ENCODE measurements around the gene DPF1.

Gene DPF1

GRCh38 chr19:38221421-38221820 lies 2.6 kb downstream of the DPF1 start:
- no peak for DNase-seq (ENCODE audit: low read depth)

- no peak for DNase-seq (ENCODE audit: low read depth)
These were observed 4.8 kb downstream of the DPF1 start for GRCh38 chr19:38219221-38219620.

DNA sequence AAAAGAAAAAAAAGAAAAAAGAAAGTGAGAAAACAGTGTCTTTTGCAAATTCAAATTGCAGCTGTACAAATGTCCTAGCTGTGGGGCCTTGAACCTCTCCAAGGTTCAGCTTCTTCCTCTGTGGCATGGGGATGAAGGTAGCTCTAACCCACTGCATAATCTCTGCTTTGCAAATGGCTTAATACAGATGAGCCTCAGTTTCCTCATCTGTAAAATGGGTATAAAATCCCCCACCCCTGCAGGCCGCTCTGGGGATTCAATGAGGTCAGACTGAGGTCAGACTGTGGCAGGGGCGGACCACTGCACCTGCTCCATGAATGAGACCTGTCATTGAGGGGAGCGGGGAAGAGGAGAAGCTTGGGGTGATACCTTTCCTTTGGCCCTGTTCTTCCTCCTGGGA lies 5.8 kb downstream of the DPF1 start:
- DNase-seq (ENCODE audit: low read depth) = no peak

- no peak for DNase-seq (ENCODE audit: low read depth)
These were observed 7.0 kb downstream of the DPF1 start for GRCh38 chr19:38216785-38217641.

DNA sequence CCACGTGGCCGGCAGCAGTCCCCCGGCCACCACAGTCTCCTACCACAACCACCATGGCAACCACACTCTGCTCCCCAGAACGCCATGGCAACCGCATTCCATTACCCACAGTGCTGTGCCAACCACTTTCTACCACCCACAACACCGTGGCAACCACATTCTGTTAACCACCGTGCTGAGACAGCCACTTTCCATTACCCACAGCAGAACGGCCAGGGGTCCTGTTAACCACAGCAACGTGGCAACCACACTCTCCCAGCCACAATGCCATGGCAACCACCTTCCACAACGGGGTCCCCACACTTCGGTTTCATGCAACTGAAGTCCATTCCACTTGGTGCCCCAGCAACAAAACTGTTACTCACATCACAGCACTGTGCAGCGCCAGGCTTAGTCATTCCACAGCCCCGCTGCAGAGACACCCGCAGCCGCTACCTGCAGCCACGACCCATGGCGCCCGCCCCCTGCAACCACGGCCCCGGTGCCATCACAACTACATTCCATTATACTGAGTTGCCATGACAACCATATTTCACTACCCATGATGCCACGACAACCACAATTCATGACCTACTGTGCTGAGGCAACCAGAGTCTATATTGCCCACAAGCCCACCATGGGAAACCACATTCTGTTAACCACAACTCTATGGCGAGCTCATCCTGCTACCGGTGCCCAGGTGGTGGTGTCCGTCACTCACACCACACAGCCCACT lies 10.0 kb downstream of the DPF1 start:
- DNase-seq (ENCODE audit: low read depth) = no peak

DNA sequence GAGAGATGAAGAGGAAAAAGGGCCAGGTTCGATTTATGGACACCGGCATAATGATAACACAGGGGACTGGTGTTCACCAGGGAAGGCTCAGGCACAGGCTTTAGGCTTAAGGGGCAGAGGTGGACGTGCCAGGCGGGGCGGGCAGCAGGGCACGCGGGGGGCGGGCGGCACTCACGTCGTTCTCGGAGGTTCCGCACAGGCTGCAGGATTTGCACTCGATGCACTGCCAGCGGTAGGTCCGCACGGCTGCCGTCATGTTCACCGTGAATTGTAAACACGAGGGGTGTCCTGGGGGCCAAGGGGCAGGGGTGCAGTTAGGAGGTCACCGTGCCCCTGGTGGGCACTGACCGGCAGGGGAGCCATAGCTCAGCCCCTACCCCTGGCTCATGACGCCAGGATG lies 10.6 kb downstream of the DPF1 start:
- DNase-seq (ENCODE audit: low read depth) = no peak

- DNase-seq (ENCODE audit: low read depth) = no peak
These were observed 12.3 kb downstream of the DPF1 start for GRCh38 chr19:38211766-38212165.

DNA sequence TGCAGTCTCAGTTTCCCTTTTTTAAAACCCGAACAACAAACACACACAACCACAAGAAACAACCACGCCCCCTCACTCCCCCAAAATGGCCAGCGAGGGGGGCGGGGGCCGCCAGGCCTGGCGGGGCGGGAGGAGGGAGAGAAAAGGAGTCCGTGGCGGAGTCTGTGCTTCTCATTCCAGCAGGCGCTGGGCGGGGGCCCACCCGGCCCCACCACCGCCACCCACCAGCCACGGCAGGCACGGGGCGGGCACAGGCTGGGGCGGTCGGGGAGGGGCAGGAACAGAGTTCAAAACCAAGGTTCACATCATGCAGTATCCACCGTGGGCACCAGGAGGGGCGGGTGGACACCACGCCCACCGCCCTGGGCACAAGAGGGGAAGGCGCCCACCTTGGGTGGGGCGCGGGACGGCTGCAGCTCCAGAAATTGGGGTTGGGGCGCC lies 12.9 kb downstream of the DPF1 start:
- no peak for DNase-seq (ENCODE audit: low read depth)

DNA sequence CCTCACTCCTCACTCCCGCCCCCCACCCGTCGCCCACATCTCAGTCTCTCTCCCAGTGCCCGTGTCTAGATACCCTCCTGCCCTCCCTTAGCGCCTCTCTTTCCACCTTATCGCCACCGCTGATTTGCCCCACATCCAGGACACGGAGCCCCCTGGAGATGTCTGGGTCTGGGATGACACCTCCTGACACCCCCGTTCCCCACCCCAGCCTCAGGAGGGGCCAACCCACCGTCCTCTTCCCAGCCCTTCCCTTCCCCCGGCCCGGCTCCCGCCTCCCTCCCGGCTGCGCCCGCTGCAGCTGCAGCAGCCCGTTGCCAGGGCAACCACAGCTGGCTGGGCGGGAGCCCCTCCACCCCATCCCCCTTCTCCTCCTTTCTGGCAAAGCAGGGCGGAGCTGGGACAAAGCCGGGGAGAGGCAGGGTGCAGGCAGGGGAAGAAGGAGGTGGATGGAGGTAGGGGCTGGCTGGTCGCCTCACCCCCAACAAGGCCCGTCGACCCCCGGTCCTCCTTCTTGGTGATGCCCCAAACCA lies 13.5 kb downstream of the DPF1 start:
- no peak for DNase-seq (ENCODE audit: low read depth)

- no peak for DNase-seq (ENCODE audit: low read depth)
These were observed 14.2 kb downstream of the DPF1 start for GRCh38 chr19:38209671-38210457.

DNA sequence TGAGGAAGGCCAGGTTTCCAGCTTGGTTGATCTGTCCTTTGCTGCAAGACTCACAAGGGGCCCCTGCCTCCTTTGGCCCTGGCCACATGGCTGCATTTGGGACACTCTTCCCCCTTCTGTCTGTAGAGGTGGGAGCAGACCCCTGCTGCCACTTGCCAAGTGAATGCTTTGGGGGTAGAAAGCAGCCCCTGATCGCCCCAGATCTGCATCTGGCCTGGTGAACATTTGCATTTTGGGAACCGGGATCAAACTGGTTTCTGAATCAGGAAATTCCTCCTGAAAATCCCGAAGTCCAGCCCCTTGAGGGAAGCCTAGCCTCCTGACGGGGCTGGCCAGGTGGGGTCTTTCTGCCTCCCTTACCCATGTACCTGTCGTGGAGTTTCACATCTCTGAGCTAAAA lies 14.9 kb downstream of the DPF1 start:
- DNase-seq (ENCODE audit: low read depth) = no peak

- DNase-seq (ENCODE audit: low read depth) = no peak
These were observed 15.5 kb downstream of the DPF1 start for GRCh38 chr19:38208571-38208970.

DNA sequence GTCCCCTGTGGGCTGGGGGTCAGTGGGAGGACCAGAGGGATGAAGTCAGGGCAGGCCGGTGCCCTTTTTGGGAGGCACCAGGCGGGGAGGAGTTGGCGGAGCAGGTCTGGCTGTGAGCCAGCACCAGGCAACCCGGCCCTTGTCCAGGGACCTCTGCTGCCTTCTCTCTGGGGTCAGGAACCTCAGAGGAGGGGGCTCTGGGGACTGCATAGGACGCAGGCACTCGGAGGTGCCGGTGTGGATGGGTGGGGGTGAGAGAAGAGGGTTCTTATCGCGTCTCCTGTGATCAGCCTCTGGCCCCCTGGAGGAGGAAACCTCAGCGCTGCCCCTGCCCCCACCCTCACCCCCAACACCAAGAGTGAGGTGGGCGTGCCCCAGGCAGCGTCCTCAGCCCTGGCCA lies 16.5 kb downstream of the DPF1 start:
- no peak for DNase-seq (ENCODE audit: low read depth)

DNA sequence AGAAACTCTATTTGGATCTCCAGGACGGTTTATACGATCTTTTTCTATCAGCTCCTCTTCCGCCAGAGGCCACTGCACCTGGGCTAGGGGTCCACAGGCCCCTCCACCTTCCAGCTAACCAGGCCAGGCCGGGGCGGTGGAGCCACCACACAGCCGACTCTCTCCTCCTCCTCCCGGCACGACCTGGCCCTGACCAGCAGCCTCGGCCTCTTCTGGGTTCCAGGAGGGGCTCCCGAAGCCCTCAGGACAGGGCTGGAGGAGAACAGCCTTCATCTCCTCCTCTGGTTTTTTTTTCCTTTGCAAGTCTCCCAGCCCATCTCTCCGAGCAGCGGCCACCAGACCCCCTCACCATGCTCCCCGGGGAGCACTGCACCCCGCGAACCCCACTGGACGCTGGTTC lies 17.1 kb downstream of the DPF1 start:
- DNase-seq (ENCODE audit: low read depth) = no peak

DNA sequence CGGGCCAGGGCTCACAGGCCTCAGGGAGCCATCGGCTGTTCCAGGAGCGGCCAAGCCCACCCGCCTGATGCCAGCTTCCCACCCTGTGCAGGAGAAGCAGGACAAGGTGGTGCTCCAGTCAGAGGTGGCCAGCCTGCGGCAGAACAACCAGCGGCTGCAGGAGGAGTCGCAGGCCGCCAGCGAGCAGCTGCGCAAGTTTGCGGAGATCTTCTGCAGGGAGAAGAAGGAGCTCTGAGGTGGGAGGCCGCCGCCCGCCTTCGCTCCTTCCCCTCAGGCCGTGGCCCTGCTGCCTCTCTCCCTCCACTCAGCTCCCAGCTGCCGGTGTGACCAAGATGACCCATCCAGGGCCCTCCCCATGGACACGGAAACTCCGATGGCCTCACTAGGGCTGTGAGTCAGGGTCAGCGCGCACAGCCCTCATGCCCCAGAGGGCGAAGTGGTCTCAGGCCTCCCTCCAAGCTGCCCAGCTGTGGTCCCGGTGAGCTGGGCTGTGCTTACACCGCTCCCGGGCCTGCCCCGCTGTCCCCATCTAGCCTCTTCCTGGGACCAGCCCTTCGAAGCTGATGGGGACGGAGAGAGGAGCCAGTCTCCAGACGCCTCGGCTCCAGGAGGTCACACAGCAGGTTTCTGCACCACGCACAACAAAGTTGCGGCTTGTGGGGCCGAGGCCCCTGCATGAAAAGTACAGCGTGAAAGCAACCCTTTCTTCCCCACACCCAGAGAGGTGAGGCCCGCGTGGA lies 17.8 kb downstream of the DPF1 start:
- no peak for DNase-seq (ENCODE audit: low read depth)

- no peak for DNase-seq (ENCODE audit: low read depth)
These were observed 19.3 kb downstream of the DPF1 start for GRCh38 chr19:38204728-38205127.

- DNase-seq (ENCODE audit: low read depth) = no peak
These were observed 19.9 kb downstream of the DPF1 start for GRCh38 chr19:38204096-38204495.

GRCh38 chr19:38203197-38203596 lies 20.8 kb downstream of the DPF1 start:
- no peak for DNase-seq (ENCODE audit: low read depth)

GRCh38 chr19:38202504-38202903 lies 21.5 kb downstream of the DPF1 start:
- DNase-seq (ENCODE audit: low read depth) = no peak

- DNase-seq (ENCODE audit: low read depth) = no peak
These were observed 22.3 kb downstream of the DPF1 start for GRCh38 chr19:38201731-38202130.

DNA sequence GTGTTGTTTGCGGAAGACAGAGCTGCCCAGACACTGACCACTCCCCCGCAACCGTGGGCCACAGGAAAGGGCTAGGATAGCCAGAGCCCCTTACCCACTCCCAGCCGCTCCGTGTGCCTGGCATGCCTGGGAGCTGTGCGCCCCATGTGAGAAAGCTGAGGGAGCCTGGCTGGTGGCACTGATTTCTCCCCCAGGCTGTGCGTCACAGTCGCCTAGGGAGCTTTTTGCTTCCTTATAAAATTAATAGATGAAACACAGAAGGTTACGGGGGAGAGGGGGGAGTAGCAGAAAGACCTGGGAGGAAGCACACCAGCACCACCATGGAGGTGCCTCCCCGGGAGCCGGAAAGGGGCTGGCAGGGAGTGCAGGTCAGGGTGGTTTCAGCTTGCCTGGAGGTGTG lies 24.7 kb downstream of the DPF1 start:
- no peak for DNase-seq (ENCODE audit: low read depth)
